Activated T-cell treated with anti-CD3 and anti-CD28 coated beads for 48 hours (primary cell): Measurements from ENCODE around the gene KLHL1.

Source experiments
- DNase-seq: peaks from one replicate; pipeline ENCODE4 v3.0.0-alpha.2; 2020; ENCODE audit warnings: low read depth

Gene KLHL1

GRCh38 chr13:69676286-69676685 is 432.0 kb downstream of the KLHL1 start:
- no peak for DNase-seq

GRCh38 chr13:69660155-69660554 is 448.1 kb downstream of the KLHL1 start:
- no peak for DNase-seq

GRCh38 chr13:69657676-69658075 is 450.6 kb downstream of the KLHL1 start:
- no peak for DNase-seq

- no peak for DNase-seq
These were observed 453.9 kb downstream of the KLHL1 start for GRCh38 chr13:69654392-69654791.
